GM12872 (cell line): Measurements from ENCODE around the gene CAMKMT.

Experiments
- CTCF ChIP-seq: IDR thresholded peaks from 3 replicates; pipeline ENCODE4 v1.5.1; 2011; ENCODE audit warnings: low read depth, mild to moderate bottlenecking, low read length, moderate library complexity; ENCODE audit not compliant: insufficient read depth

The CAMKMT gene

GRCh38 chr2:44789971-44790721 is 428.4 kb downstream of the CAMKMT start:
- no peak for TF ChIP-seq CTCF

- TF ChIP-seq CTCF, result no peak
Measured at GRCh38 chr2:44793322-44793870, 431.6 kb downstream of the CAMKMT start.

GRCh38 chr2:44796771-44797170 is 435.0 kb downstream of the CAMKMT start:
- TF ChIP-seq CTCF, result no peak

DNA sequence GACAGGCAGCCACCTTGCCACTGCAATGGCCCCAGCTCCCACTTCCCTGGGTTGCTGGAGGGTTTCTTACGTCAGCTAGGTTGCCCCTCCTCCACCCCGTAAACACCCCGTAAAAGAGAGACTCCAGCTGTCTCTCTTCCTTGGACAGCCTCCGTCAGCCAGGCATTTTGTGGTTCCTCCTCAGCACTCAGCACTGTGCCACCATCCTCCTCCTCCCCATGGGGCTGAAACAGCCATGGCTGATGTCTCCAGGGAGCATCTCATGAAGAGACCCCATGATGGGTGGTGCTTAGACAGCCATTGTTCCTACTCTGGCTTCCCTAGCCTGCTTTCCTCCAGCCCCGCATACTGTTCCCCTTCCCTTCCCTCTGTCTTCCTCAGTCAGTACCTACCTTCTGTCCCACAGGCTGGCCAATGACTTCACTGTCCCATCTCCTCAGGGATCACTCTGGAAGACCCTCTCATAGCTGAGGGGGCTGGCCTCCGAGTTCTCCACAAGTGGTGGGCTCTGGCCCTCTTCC is 436.5 kb downstream of the CAMKMT start:
- no peak for TF ChIP-seq CTCF

DNA sequence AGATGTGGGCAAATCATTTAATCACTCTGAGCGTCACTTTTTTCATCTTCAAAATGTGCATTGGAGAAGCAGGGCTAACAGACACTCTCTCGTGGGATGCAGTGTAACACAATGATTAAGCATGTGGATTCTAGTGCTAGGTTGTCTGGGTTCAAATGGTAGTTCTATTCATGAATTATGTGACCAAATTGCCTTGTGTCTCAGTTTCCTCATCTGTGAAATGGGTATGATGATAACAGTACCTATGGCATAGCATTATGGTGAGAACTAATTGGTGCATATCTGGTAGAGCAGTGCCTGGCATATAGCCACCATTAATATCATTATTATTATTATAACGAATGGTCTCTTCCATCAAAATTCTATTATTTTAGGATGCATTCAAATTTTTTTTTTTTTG is 437.4 kb downstream of the CAMKMT start:
- no peak for TF ChIP-seq CTCF

- TF ChIP-seq CTCF, result no peak
Measured at GRCh38 chr2:44799754-44800153, 438.0 kb downstream of the CAMKMT start.

- no peak for TF ChIP-seq CTCF
Measured at GRCh38 chr2:44801289-44801840, 439.6 kb downstream of the CAMKMT start.
